ENCODE results near the gene TPSD1. TPM values are rescaled to one million over a fixed set of nuclear protein-coding genes. Genes with fewer than 3 reads are reported as not detected.

Gene TPSD1
- polyA plus RNA-seq, 2 of the 4 experiments (the other 2 are of a cell fraction): not detected

GRCh38 chr16:1258225-1258600 is 2.3 kb downstream of the TPSD1 start:
- Histone ChIP-seq H3K4me3 (no peak overlapping the region), H3K9me3 (no peaks in the 10 kb centered on the region), H3K4me1 (0 out of 3 replicates have a peak, but pooled peaks cover 5% of the 10 kb centered on the region), H3K27ac (no peak overlapping the region), H3K4me2 (no peak overlapping the region)
- WGBS (ENCODE audit: missing lambda C conversion rate): 33% methylated on average over 10 of the region's 12 CpGs
- ChIA-PET POLR2A (no interaction called here), CTCF (interaction anchor here (0.6 to 1.5 kb wide), 2 partner anchors 11 to 199 kb away, joined by 3 to 4 read pairs; no protein-coding TSS in a partner anchor)
- FAIRE-seq: no peak
- no peak for ATAC-seq
- DNase-seq (ENCODE audit: low read depth in 1 of 2, low spot score in 1 of 2): no peak
- TF ChIP-seq KDM1A (IDR thresholded peaks at IDR 0.05; ENCODE audit: low read depth) (no peak), BHLHE40 (IDR thresholded peaks at IDR 0.05; ENCODE audit: low read depth, low read length) (no peak), CTCF (IDR thresholded peaks at IDR 0.05) (no peak), PHF8 (IDR thresholded peaks at IDR 0.05; ENCODE audit: borderline replicate concordance, low read depth) (no peak), NPAS2 (CRISPR knock-in tag; IDR thresholded peaks at IDR 0.05; ENCODE audit: borderline replicate concordance) (no peak), JUNB (IDR thresholded peaks at IDR 0.05) (no peak), MYC (IDR thresholded peaks at IDR 0.05; ENCODE audit: borderline replicate concordance, low read length) (no peak)

GRCh38 chr16:1258906-1259759 is 3.3 kb downstream of the TPSD1 start:
- H3K9me3 ChIP-seq: no peaks in the 10 kb centered on the region
- peak overlapping the region; percentile 78 for H3K4me2 ChIP-seq
- ATAC-seq: peak in 1 of 2 experiments; percentile 4; a peak in 3 of 6 replicates
- FAIRE-seq: no peak
- peak overlapping the region; percentile 18; the same call in 2 of the 3 replicates for H3K4me3 ChIP-seq
- TF ChIP-seq E2F6 (IDR thresholded peaks at IDR 0.05; ENCODE audit: borderline replicate concordance, low read depth) (no peak), HOXA7 (CRISPR knock-in tag; IDR thresholded peaks at IDR 0.05) (no peak), HDAC2 (IDR thresholded peaks at IDR 0.05) (no peak), EHF (CRISPR knock-in tag; IDR thresholded peaks at IDR 0.05) (no peak), MAX (IDR thresholded peaks at IDR 0.05) (no peak), TFCP2L1 (CRISPR knock-in tag; IDR thresholded peaks at IDR 0.05) (no peak), JUN (IDR thresholded peaks at IDR 0.05) (no peak), TP53 (CRISPR knock-in tag; IDR thresholded peaks at IDR 0.05) (no peak), PBX3 (IDR thresholded peaks at IDR 0.05) (no peak)
- WGBS (ENCODE audit: missing lambda C conversion rate): 9% methylated on average over 8 of the region's 42 CpGs
- ChIA-PET POLR2A (no interaction called here), CTCF (no interaction called here)
- no peak for DNase-seq (ENCODE audit: low read depth in 1 of 2, low spot score in 1 of 2)
- peak overlapping the region in 1 of 2 experiments; percentile 55; a peak in 2 of 6 replicates for H3K27ac ChIP-seq
- H3K4me1 ChIP-seq: 0 out of 3 replicates have a peak, but pooled peaks cover 5% of the 10 kb centered on the region

- FAIRE-seq (no peak), DNase-seq (ENCODE audit: low read depth in 1 of 2, low spot score in 1 of 2) (no peak), ATAC-seq (peak in 1 of 2 experiments; percentile 3; a peak in 2 of 6 replicates)
- H3K4me1 ChIP-seq: 0 out of 3 replicates have a peak, but pooled peaks cover 5% of the 10 kb centered on the region
- H3K4me3 ChIP-seq: no peak overlapping the region
- H3K9me3 ChIP-seq: no peaks in the 10 kb centered on the region
- TF ChIP-seq ESRRA (IDR thresholded peaks at IDR 0.05; ENCODE audit: borderline replicate concordance, low read length): no peak
- 58% methylated on average over 2 of the region's 11 CpGs for WGBS (ENCODE audit: missing lambda C conversion rate)
- H3K27ac ChIP-seq: no peak overlapping the region
- ChIA-PET CTCF (no interaction called here), POLR2A (no interaction called here)
- H3K4me2 ChIP-seq: no peak overlapping the region; the same call in 2 of the 3 replicates
Observed at GRCh38 chr16:1259760-1260068, 3.8 kb downstream of the TPSD1 start.

Data from A549 (cell line).